ENCODE measurements around the gene PMF1. TPM values are rescaled to one million over a fixed set of nuclear protein-coding genes. Genes with fewer than 3 reads are reported as not detected.

PMF1 gene
- total and polyA plus RNA-seq, 2 of the 13 experiments (the other 11 are each of a cell fraction or from before 2014, with no cell fraction given), result 72.5 to 89.0 TPM

DNA sequence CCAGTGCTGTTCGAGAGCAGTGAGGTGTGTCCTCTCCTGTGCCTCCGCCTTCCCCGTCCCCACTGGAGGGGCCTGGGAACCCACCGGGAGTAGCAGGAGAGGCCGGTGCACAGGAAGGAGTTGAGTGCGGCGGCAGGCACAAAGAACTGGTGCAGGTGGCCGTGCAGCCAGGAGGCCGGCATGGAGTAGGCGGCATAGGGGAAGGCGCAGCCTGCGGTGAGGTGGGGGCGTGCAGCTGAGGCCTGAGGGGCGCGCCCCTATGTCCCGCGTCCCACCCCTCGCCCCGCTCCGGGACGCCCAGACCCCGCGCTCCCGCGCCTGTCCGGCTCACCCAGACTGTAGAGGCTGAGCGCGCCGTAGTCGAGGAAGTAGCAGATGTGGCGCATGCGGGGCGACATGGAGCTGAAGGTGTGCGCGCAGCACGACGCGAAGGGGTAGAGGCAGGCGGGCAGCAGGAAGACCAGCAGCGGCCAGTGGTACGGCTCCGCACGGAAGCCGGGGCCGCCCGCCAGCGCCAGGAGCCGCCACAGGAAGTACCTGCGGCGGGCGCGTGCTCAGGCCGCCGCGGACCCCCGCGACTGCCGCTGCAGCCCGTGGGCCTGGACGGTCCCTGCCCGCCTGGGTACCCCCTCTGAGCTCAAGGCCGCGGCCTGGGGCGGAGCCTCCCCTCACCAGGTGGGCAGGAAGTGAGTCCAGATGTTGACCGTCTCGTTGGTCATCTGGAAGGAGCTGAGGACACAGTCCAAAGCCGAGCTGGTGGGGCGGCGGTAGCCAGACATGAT lies 32.8 kb downstream of the PMF1 start (continued):
- TF ChIP-seq, protein P1, sequence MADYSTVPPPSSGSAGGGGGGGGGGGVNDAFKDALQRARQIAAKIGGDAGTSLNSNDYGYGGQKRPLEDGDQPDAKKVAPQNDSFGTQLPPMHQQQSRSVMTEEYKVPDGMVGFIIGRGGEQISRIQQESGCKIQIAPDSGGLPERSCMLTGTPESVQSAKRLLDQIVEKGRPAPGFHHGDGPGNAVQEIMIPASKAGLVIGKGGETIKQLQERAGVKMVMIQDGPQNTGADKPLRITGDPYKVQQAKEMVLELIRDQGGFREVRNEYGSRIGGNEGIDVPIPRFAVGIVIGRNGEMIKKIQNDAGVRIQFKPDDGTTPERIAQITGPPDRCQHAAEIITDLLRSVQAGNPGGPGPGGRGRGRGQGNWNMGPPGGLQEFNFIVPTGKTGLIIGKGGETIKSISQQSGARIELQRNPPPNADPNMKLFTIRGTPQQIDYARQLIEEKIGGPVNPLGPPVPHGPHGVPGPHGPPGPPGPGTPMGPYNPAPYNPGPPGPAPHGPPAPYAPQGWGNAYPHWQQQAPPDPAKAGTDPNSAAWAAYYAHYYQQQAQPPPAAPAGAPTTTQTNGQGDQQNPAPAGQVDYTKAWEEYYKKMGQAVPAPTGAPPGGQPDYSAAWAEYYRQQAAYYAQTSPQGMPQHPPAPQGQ (CRISPR knock-in tag; IDR thresholded peaks at IDR 0.05; ENCODE audit: borderline replicate concordance), result no peak
- TF ChIP-seq, protein P2, sequence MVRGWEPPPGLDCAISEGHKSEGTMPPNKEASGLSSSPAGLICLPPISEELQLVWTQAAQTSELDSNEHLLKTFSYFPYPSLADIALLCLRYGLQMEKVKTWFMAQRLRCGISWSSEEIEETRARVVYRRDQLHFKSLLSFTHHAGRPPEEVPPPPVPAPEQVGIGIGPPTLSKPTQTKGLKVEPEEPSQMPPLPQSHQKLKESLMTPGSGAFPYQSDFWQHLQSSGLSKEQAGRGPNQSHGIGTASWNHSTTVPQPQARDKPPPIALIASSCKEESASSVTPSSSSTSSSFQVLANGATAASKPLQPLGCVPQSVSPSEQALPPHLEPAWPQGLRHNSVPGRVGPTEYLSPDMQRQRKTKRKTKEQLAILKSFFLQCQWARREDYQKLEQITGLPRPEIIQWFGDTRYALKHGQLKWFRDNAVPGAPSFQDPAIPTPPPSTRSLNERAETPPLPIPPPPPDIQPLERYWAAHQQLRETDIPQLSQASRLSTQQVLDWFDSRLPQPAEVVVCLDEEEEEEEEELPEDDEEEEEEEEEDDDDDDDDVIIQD (CRISPR knock-in tag; IDR thresholded peaks at IDR 0.05; ENCODE audit: low read depth), result no peak
- peak; percentile 26; the same call in 1 of the 2 replicates for TF ChIP-seq REL (CRISPR knock-in tag; conservative IDR thresholded peaks at IDR 0.05)
- no peak for TF ChIP-seq ZIK1 (CRISPR knock-in tag; IDR thresholded peaks at IDR 0.05; ENCODE audit: borderline replicate concordance, low read depth)
- no peak for TF ChIP-seq ZNF253 (CRISPR knock-in tag; IDR thresholded peaks at IDR 0.05; ENCODE audit: borderline replicate concordance)
- TF ChIP-seq, protein P3, sequence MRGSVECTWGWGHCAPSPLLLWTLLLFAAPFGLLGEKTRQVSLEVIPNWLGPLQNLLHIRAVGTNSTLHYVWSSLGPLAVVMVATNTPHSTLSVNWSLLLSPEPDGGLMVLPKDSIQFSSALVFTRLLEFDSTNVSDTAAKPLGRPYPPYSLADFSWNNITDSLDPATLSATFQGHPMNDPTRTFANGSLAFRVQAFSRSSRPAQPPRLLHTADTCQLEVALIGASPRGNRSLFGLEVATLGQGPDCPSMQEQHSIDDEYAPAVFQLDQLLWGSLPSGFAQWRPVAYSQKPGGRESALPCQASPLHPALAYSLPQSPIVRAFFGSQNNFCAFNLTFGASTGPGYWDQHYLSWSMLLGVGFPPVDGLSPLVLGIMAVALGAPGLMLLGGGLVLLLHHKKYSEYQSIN (CRISPR knock-in tag; IDR thresholded peaks at IDR 0.05; ENCODE audit: borderline replicate concordance), result no peak
- TF ChIP-seq, protein P4, sequence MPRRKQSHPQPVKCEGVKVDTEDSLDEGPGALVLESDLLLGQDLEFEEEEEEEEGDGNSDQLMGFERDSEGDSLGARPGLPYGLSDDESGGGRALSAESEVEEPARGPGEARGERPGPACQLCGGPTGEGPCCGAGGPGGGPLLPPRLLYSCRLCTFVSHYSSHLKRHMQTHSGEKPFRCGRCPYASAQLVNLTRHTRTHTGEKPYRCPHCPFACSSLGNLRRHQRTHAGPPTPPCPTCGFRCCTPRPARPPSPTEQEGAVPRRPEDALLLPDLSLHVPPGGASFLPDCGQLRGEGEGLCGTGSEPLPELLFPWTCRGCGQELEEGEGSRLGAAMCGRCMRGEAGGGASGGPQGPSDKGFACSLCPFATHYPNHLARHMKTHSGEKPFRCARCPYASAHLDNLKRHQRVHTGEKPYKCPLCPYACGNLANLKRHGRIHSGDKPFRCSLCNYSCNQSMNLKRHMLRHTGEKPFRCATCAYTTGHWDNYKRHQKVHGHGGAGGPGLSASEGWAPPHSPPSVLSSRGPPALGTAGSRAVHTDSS (CRISPR knock-in tag; conservative IDR thresholded peaks at IDR 0.05), result no peak
- TF ChIP-seq, protein P5, sequence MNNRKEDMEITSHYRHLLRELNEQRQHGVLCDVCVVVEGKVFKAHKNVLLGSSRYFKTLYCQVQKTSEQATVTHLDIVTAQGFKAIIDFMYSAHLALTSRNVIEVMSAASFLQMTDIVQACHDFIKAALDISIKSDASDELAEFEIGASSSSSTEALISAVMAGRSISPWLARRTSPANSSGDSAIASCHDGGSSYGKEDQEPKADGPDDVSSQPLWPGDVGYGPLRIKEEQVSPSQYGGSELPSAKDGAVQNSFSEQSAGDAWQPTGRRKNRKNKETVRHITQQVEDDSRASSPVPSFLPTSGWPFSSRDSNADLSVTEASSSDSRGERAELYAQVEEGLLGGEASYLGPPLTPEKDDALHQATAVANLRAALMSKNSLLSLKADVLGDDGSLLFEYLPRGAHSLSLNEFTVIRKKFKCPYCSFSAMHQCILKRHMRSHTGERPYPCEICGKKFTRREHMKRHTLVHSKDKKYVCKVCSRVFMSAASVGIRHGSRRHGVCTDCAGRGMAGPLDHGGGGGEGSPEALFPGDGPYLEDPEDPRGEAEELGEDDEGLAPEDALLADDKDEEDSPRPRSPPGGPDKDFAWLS (CRISPR knock-in tag; IDR thresholded peaks at IDR 0.05; ENCODE audit: borderline replicate concordance), result no peak
- TF ChIP-seq ZNF75D (CRISPR knock-in tag; IDR thresholded peaks at IDR 0.05; ENCODE audit: borderline replicate concordance), result no peak
- TF ChIP-seq MYC (CRISPR knock-in tag; IDR thresholded peaks at IDR 0.05; ENCODE audit: borderline replicate concordance), result no peak; the same call in 1 of the 2 replicates
- TF ChIP-seq ISL2 (CRISPR knock-in tag; IDR thresholded peaks at IDR 0.05), result no peak
- no peak for TF ChIP-seq KLF11 (CRISPR knock-in tag; IDR thresholded peaks at IDR 0.05)
- TF ChIP-seq ARNT2 (CRISPR knock-in tag; IDR thresholded peaks at IDR 0.05; ENCODE audit: low read depth), result 0 out of 2 replicates have a peak, but pooled peaks have one; percentile 46
- 0 out of 2 replicates have a peak, but pooled peaks have one; percentile 47 for TF ChIP-seq ZNF891 (CRISPR knock-in tag; IDR thresholded peaks at IDR 0.05)
- no peak for TF ChIP-seq ZNF354B (CRISPR knock-in tag; IDR thresholded peaks at IDR 0.05)
- no peak for TF ChIP-seq FOXO1 (CRISPR knock-in tag; IDR thresholded peaks at IDR 0.05)

All from HepG2 (cell line).